Measurements from ENCODE around the gene SFXN5. TPM values are rescaled to one million over a fixed set of nuclear protein-coding genes. Genes with fewer than 3 reads are reported as not detected.
A peak's percentile ranks its signal among the peaks of the same experiment; 100 is the strongest.
"Not testable (repeated sequence)": the region's sequence is repeated elsewhere in the genome, so short reads cannot be mapped to it uniquely, and the experiment has no call there.

SFXN5 gene, protein sequence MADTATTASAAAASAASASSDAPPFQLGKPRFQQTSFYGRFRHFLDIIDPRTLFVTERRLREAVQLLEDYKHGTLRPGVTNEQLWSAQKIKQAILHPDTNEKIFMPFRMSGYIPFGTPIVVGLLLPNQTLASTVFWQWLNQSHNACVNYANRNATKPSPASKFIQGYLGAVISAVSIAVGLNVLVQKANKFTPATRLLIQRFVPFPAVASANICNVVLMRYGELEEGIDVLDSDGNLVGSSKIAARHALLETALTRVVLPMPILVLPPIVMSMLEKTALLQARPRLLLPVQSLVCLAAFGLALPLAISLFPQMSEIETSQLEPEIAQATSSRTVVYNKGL
- polyA plus RNA-seq (2011; rRNA removed): 16.7 and 22.0 TPM in 2 replicates
- polyA plus RNA-seq (2012; cell fraction: cytosol; rRNA removed): 19.8 and 21.7 TPM in 2 replicates
- 60.1 and 76.2 TPM in 2 replicates for polyA plus RNA-seq (2012; cell fraction: nucleus; rRNA removed)
- polyA plus RNA-seq (2017; fragmentation: RNase III; extraction: RNeasy Plus Mini Kit Qiagen cat#74134 plus additional on column Dnase treatment): 18.2 to 20.4 TPM (median 19.6 TPM) in 3 replicates
- polyA minus RNA-seq (2011; rRNA and poly(A)+ RNA removed): 32.2 and 41.1 TPM in 2 replicates

DNA sequence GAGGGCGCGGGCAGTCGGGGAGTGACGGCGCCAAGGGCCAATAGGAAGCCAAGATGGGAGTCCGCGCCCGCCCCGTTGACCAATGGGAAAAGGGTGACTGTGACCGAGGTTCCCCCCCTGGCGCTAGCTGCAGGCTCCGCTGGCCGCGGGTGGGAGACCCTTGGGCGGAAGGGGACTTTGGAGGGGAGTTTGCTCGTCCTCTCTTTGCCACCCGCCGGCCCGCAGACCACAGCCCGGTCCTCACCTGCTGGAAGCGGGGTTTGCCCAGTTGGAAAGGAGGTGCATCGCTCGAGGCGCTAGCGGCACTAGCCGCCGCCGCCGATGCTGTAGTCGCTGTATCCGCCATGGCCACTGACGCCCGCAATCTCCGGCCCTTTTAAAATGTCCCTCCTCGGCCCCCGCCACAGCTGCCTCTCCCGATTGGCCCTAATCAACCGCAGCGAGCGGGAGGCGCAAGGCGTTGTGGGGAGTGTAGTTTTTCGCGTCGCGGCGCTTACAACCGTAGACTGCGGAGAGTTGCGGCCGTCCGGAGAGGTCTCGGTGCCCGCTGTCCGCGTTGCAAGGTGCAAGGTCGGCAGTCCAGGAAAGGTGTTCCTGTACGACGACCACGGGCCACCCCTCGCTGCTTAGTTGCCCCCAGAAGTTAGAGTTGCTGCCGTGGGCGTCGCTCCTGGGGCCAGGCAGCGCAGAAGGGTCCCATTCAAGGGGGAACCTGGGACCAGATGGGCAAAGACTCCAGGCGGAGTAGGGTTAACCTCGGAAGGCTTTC, at the start of gene SFXN5:
Gene SFXN5, minus strand, starts transcription at position 353 of the 769 bp plus-strand sequence. Its CDS starts 7 bp downstream, at position 346.
- 9% methylated on average over 48 of the region's 67 CpGs for WGBS (ENCODE audit: missing lambda C conversion rate)
- FAIRE-seq (no peak), DNase-seq (ENCODE audit: low read depth in 1 of 2, low spot score in 1 of 2) (peak; percentile 97 to 98), ATAC-seq (peak; percentile 92 to 95)
- Histone ChIP-seq H3K9me3 (no peaks in the 10 kb centered on the region), H3K27ac (peak within 1 kb of the TSS; percentile 87 to 93), H3K4me1 (peaks cover 29% of the 10 kb centered on the region), H3K4me3 (peak within 1 kb of the TSS; percentile 79), H3K4me2 (peak within 1 kb of the TSS; percentile 96)
- TF ChIP-seq, protein P1, sequence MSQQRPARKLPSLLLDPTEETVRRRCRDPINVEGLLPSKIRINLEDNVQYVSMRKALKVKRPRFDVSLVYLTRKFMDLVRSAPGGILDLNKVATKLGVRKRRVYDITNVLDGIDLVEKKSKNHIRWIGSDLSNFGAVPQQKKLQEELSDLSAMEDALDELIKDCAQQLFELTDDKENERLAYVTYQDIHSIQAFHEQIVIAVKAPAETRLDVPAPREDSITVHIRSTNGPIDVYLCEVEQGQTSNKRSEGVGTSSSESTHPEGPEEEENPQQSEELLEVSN (IDR thresholded peaks at IDR 0.05; ENCODE audit: borderline replicate concordance, low read depth): peak; percentile 67; the same call in 1 of the 2 replicates
- TF ChIP-seq, protein P2, sequence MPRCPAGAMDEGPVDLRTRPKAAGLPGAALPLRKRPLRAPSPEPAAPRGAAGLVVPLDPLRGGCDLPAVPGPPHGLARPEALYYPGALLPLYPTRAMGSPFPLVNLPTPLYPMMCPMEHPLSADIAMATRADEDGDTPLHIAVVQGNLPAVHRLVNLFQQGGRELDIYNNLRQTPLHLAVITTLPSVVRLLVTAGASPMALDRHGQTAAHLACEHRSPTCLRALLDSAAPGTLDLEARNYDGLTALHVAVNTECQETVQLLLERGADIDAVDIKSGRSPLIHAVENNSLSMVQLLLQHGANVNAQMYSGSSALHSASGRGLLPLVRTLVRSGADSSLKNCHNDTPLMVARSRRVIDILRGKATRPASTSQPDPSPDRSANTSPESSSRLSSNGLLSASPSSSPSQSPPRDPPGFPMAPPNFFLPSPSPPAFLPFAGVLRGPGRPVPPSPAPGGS (IDR thresholded peaks at IDR 0.05): peak; percentile 77; the same call in 1 of the 3 replicates
- TF ChIP-seq NR3C1 (IDR thresholded peaks at IDR 0.05) (no peak), FOSL2 (IDR thresholded peaks at IDR 0.05) (no peak), FOSL2 (CRISPR knock-in tag; IDR thresholded peaks at IDR 0.05) (0 out of 2 replicates have a peak, but pooled peaks have one; percentile 12), EHF (CRISPR knock-in tag; IDR thresholded peaks at IDR 0.05) (no peak), PHF8 (IDR thresholded peaks at IDR 0.05; ENCODE audit: borderline replicate concordance, low read depth) (peak; percentile 77; the same call in 1 of the 2 replicates), FOSB (CRISPR knock-in tag; IDR thresholded peaks at IDR 0.05) (no peak), KDM5A (IDR thresholded peaks at IDR 0.05) (peak; percentile 74), TP53 (CRISPR knock-in tag; IDR thresholded peaks at IDR 0.05) (0 out of 2 replicates have a peak, but pooled peaks have one; percentile 60), POLR2AphosphoS2 (conservative IDR thresholded peaks at IDR 0.05; ENCODE audit: low read length) (peak; percentile 63; the same call in 1 of the 2 replicates), POLR2A (IDR thresholded peaks at IDR 0.05; ENCODE audit: low read length) (peak; percentile 69), ZNF302 (CRISPR knock-in tag; IDR thresholded peaks at IDR 0.05) (no peak), RNF2 (IDR thresholded peaks at IDR 0.05; ENCODE audit: borderline replicate concordance, low read depth) (0 out of 2 replicates have a peak, but pooled peaks have one; percentile 42), NPAS2 (CRISPR knock-in tag; IDR thresholded peaks at IDR 0.05; ENCODE audit: borderline replicate concordance) (no peak), RCOR1 (IDR thresholded peaks at IDR 0.05; ENCODE audit: low read depth, low read length) (no peak), JUN (IDR thresholded peaks at IDR 0.05) (peak; percentile 81 to 97; a peak in 4 of 5 replicates)
- TF ChIP-seq, protein P3, sequence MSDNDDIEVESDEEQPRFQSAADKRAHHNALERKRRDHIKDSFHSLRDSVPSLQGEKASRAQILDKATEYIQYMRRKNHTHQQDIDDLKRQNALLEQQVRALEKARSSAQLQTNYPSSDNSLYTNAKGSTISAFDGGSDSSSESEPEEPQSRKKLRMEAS (IDR thresholded peaks at IDR 0.05): peak; percentile 51
- TF ChIP-seq, protein P4, sequence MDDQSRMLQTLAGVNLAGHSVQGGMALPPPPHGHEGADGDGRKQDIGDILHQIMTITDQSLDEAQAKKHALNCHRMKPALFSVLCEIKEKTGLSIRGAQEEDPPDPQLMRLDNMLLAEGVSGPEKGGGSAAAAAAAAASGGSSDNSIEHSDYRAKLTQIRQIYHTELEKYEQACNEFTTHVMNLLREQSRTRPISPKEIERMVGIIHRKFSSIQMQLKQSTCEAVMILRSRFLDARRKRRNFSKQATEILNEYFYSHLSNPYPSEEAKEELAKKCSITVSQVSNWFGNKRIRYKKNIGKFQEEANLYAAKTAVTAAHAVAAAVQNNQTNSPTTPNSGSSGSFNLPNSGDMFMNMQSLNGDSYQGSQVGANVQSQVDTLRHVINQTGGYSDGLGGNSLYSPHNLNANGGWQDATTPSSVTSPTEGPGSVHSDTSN (IDR thresholded peaks at IDR 0.05): peak; percentile 100
- TF ChIP-seq, protein P5, sequence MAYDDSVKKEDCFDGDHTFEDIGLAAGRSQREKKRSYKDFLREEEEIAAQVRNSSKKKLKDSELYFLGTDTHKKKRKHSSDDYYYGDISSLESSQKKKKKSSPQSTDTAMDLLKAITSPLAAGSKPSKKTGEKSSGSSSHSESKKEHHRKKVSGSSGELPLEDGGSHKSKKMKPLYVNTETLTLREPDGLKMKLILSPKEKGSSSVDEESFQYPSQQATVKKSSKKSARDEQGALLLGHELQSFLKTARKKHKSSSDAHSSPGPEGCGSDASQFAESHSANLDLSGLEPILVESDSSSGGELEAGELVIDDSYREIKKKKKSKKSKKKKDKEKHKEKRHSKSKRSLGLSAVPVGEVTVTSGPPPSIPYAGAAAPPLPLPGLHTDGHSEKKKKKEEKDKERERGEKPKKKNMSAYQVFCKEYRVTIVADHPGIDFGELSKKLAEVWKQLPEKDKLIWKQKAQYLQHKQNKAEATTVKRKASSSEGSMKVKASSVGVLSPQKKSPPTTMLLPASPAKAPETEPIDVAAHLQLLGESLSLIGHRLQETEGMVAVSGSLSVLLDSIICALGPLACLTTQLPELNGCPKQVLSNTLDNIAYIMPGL (CRISPR knock-in tag; IDR thresholded peaks at IDR 0.05; ENCODE audit: borderline replicate concordance): peak; percentile 55; the same call in 1 of the 2 replicates
- CTCF ChIA-PET: interaction anchor here (1.0 to 7.5 kb wide), 4 partner anchors 13 to 99 kb away, joined by 3 to 90 read pairs (median 4); no protein-coding TSS in a partner anchor
- POLR2A ChIA-PET: interaction anchor here (0.9 to 1.6 kb wide), 5 partner anchors 9 to 162 kb away, joined by 3 to 11 read pairs (median 6); partner anchors contain the start of genes CCT7 and RAB11FIP5

DNA sequence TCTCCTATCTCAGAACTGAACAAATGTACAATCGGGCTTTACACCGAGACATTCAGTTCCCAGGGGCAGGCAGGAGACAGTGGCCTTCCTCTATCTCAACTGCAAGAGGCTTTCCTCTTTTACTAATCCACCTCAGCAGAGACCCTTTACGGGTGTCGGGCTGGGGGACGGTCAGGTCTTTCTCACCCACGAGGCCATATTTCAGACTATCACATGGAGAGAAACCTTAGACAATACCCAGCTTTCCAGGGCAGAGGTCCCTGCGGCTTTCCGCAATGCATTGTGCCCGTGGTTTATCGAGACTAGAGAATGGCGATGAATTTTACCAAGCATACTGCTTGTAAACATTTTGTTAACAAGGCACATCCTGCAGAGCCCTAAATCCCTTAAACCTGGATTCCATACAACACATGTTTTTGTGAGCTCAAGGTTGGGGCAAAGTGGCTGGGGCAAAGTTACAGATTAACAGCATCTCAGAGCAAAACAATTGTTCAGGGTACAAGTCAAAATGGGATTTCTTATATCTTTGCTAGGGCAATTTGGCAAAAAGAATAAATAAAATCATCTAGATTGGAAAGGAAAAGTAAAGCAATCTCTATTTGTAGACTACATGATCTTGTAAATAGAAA, 48.2 kb upstream of the SFXN5 start:
- WGBS (ENCODE audit: missing lambda C conversion rate): 86% methylated on average over 11 of the region's 11 CpGs
- not testable (repeated sequence) for H3K4me1 ChIP-seq; DNase-seq (ENCODE audit: low read depth in 1 of 2, low spot score in 1 of 2); H3K27ac ChIP-seq; ATAC-seq; FAIRE-seq; H3K4me2 ChIP-seq; H3K4me3 ChIP-seq; H3K9me3 ChIP-seq
- ChIA-PET CTCF (interaction anchor here (1.9 to 11.2 kb wide), 3 partner anchors 27 to 36 kb away, joined by 6 to 114 read pairs (median 7); no protein-coding TSS in a partner anchor), POLR2A (interaction anchor here (0.6 kb wide), 1 partner anchor 9 kb away, joined by 4 read pairs; no protein-coding TSS in a partner anchor)
